Measurements from ENCODE around the gene LAMA2. TPM values are rescaled to one million over a fixed set of nuclear protein-coding genes. Genes with fewer than 3 reads are reported as not detected.

The LAMA2 gene
- total RNA-seq, 4 donors from 2014 or later = 203 to 339 (median 275) TPM

GRCh38 chr6:129130106-129130505 is 247.2 kb downstream of the LAMA2 start:
- no peaks in the 10 kb centered on the region for H3K9me3 ChIP-seq
- H3K27me3 ChIP-seq = no peaks in the 10 kb centered on the region
- H3K27ac ChIP-seq = peak overlapping the region; percentile 58 to 92 (median 80)
- H3K36me3 ChIP-seq = no peaks in the 10 kb centered on the region
- H3K4me3 ChIP-seq = no peak overlapping the region
- H3K4me1 ChIP-seq = peaks cover 0 to 62% (median 28%) of the 10 kb centered on the region in 4 donors
- no peak for DNase-seq (ENCODE audit: low spot score in 2 of 2)
- no peak for TF ChIP-seq CTCF (IDR thresholded peaks at IDR 0.05)
- TF ChIP-seq EP300 (IDR thresholded peaks at IDR 0.05) = peak in 1 of 2 donors; percentile 4

- DNase-seq (ENCODE audit: low spot score in 2 of 2) = peak; percentile 60 to 74
- Histone ChIP-seq H3K4me3 (no peak overlapping the region), H3K27me3 (no peaks in the 10 kb centered on the region), H3K9me3 (no peaks in the 10 kb centered on the region), H3K36me3 (no peaks in the 10 kb centered on the region), H3K4me1 (peaks cover 0 to 70% (median 30%) of the 10 kb centered on the region in 4 donors), H3K27ac (peak overlapping the region; percentile 70 to 92 (median 80))
- WGBS, 2 donors = 20 to 24% methylated on average over 3 of the region's 3 CpGs
- TF ChIP-seq CTCF (IDR thresholded peaks at IDR 0.05) (no peak), EP300 (IDR thresholded peaks at IDR 0.05) (peak in 1 of 2 donors; percentile 97), POLR2A (IDR thresholded peaks at IDR 0.05) (no peak)
Measured at GRCh38 chr6:129130959-129131681, 248.2 kb downstream of the LAMA2 start.

GRCh38 chr6:129133770-129134192 is 250.8 kb downstream of the LAMA2 start:
- no peak for DNase-seq (ENCODE audit: low spot score in 2 of 2)
- no peaks in the 10 kb centered on the region for H3K27me3 ChIP-seq
- TF ChIP-seq CTCF (IDR thresholded peaks at IDR 0.05) (no peak), EP300 (IDR thresholded peaks at IDR 0.05) (peak; percentile 84 to 89)
- H3K9me3 ChIP-seq = no peaks in the 10 kb centered on the region
- H3K4me1 ChIP-seq = peaks cover 6 to 87% (median 31%) of the 10 kb centered on the region in 4 donors
- WGBS, 2 donors = 20 to 29% methylated on average over 5 of the region's 5 CpGs
- H3K36me3 ChIP-seq = no peaks in the 10 kb centered on the region
- H3K4me3 ChIP-seq = no peak overlapping the region
- peak overlapping the region; percentile 70 to 92 (median 78) for H3K27ac ChIP-seq

- Histone ChIP-seq H3K9me3 (no peaks in the 10 kb centered on the region), H3K36me3 (no peaks in the 10 kb centered on the region), H3K27me3 (no peaks in the 10 kb centered on the region), H3K4me1 (peaks cover 6 to 88% (median 38%) of the 10 kb centered on the region in 4 donors), H3K4me3 (no peak overlapping the region), H3K27ac (peak overlapping the region; percentile 70 to 92 (median 78))
- no peak for TF ChIP-seq CTCF (IDR thresholded peaks at IDR 0.05)
- no peak for TF ChIP-seq EP300 (IDR thresholded peaks at IDR 0.05)
- TF ChIP-seq POLR2A (IDR thresholded peaks at IDR 0.05) = no peak
- no peak for DNase-seq (ENCODE audit: low spot score in 2 of 2)
Measured at GRCh38 chr6:129134535-129134934, 251.6 kb downstream of the LAMA2 start.

- WGBS, 2 donors = 33 to 42% methylated on average over 1 of the region's 1 CpG
- no peaks in the 10 kb centered on the region for H3K9me3 ChIP-seq
- no peaks in the 10 kb centered on the region for H3K27me3 ChIP-seq
- H3K27ac ChIP-seq = peak overlapping the region; percentile 70 to 92 (median 78)
- TF ChIP-seq EP300 (IDR thresholded peaks at IDR 0.05) (no peak), POLR2A (IDR thresholded peaks at IDR 0.05) (no peak), CTCF (IDR thresholded peaks at IDR 0.05) (no peak)
- no peak for DNase-seq (ENCODE audit: low spot score in 2 of 2)
- peaks cover 6 to 92% (median 37%) of the 10 kb centered on the region in 4 donors for H3K4me1 ChIP-seq
- no peaks in the 10 kb centered on the region for H3K36me3 ChIP-seq
- no peak overlapping the region for H3K4me3 ChIP-seq
Measured at GRCh38 chr6:129135451-129135850, 252.5 kb downstream of the LAMA2 start.
